Transverse colon (tissue), 4 donors: Measurements from ENCODE around the gene PTGES2. TPM values are rescaled to one million over a fixed set of nuclear protein-coding genes. Genes with fewer than 3 reads are reported as not detected.

Experiments used
- DNase-seq: peaks from one replicate; pipeline ENCODE4 v3.0.0-alpha.2; 2019
- H3K27ac ChIP-seq, 4 donors: fragments of 200-600 bp; sonication (generic); 2 replicates each; pipeline ENCODE4 v1.5.1; 2016 to 2018; ENCODE audit warnings: inconsistent platforms in 4 of 4
- H3K27me3 ChIP-seq: fragments of 200-600 bp; sonication (generic); 2 replicates; pipeline ENCODE4 v1.5.1; 2017; ENCODE audit warnings: inconsistent platforms
- H3K36me3 ChIP-seq, 4 donors: fragments of 200-600 bp; sonication (generic); 2 replicates each; pipeline ENCODE4 v1.5.1; 2017 to 2019; ENCODE audit warnings: inconsistent platforms in 4 of 4
- H3K4me1 ChIP-seq, 4 donors: fragments of 200-600 bp; sonication (generic); 2 replicates each; pipeline ENCODE4 v1.5.1; 2017 to 2020; ENCODE audit warnings: inconsistent platforms in 4 of 4
- H3K4me3 ChIP-seq, 4 donors: fragments of 200-600 bp; sonication (generic); 1 replicate in 1 of 4; 2 replicates in 3 of 4; pipeline versions ENCODE4 v1.5.1 to v1.6.1; 2017 to 2019; ENCODE audit warnings: inconsistent platforms in 4 of 4
- H3K9me3 ChIP-seq, 2 donors: fragments of 200-600 bp; sonication (generic); 2 replicates each; pipeline ENCODE4 v1.5.1; 2017 to 2019; ENCODE audit warnings: inconsistent platforms in 2 of 2
- CTCF ChIP-seq, 5 experiments: fragments of 200-600 bp in 3 of 5; fragments of 450-650 bp in 2 of 5; sonication (generic) in 3 of 5; IDR thresholded peaks; 1 replicate in 2 of 5; 2 replicates in 3 of 5; pipeline ENCODE4 v1.5.1; 2016 to 2017; ENCODE audit warnings: antibody characterized with exemption in 5 of 5, inconsistent platforms in 3 of 5, mild to moderate bottlenecking in 2 of 5, moderate library complexity in 1 of 5
- EP300 ChIP-seq: sonication (generic); formaldehyde crosslinking; IDR thresholded peaks from one replicate; pipeline ENCODE4 v1.6.1; 2017; ENCODE audit warnings: antibody characterized with exemption, low read depth
- POLR2A ChIP-seq: fragments of 450-650 bp; IDR thresholded peaks from one replicate; pipeline ENCODE4 v1.6.1; 2016; ENCODE audit warnings: antibody characterized with exemption, mild to moderate bottlenecking, moderate library complexity
- POLR2AphosphoS5 ChIP-seq, 3 donors: sonication (generic); formaldehyde crosslinking; IDR thresholded peaks; one replicate each; pipeline ENCODE4 v1.6.1; 2016; ENCODE audit warnings: antibody characterized with exemption in 3 of 3
- WGBS, 2 donors: methylation state at CpG; one replicate each; pipeline ENCODE4 v1.1.5; 2018; ENCODE audit warnings: low coverage in 1 of 2; 5-methylcytosine and 5-hydroxymethylcytosine counted together
- in situ Hi-C, 4 donors: fragments of 200-750 bp; cut with MboI; loops; one replicate each; pipeline versions ENCODE4 v1.15.0 to v1.15.1; 2017; ENCODE audit warnings: low sequenced_read_pairs in 3 of 4, low pct_ligation_motif_present in 1 of 4, low pct_unique_long_range_greater_than_20kb in 1 of 4
- intact Hi-C: fragments of 100-400 bp; cut with DNase I; formaldehyde crosslinking; loops from one replicate; pipeline ENCODE4 v1.15.1; 2023; ENCODE audit warnings: low total_unique reads
- total RNA-seq, 4 donors: library from RNA; depleted of rRNA; stranded (reverse); fragments of >200 nt; gene quantifications; one replicate each; pipeline ENCODE4 v1.1.0, GENCODE V29; 2016

Gene PTGES2
- total RNA-seq, 4 donors from 2014 or later, result 109 to 434 (median 164) TPM

- H3K4me3 ChIP-seq, result no peak overlapping the region
- H3K27me3 ChIP-seq, result no peaks in the 10 kb centered on the region
- intact Hi-C loops, result no loop called here
- DNase-seq, result no peak
- no peak overlapping the region for H3K27ac ChIP-seq
- peaks cover 0 to 10% (median 4%) of the 10 kb centered on the region in 4 donors for H3K4me1 ChIP-seq
- H3K36me3 ChIP-seq, result no peaks in the 10 kb centered on the region
- in situ Hi-C loops, result loop anchor here in 1 of 4 donors (25.0 kb wide), 1 partner anchor 105 kb away; no protein-coding TSS in a partner anchor
- TF ChIP-seq POLR2A (no peak), CTCF (IDR thresholded peaks at IDR 0.05) (no peak), POLR2AphosphoS5 (IDR thresholded peaks at IDR 0.05) (no peak), EP300 (no peak)
- WGBS, 2 donors, result 0 to 64% methylated on average over 1 to 4 of the region's 4 CpGs
- no peaks in the 10 kb centered on the region for H3K9me3 ChIP-seq
Observed at GRCh38 chr9:128142061-128142460, 14.5 kb upstream of the PTGES2 start.

- no peaks in the 10 kb centered on the region for H3K9me3 ChIP-seq
- no peak overlapping the region for H3K27ac ChIP-seq
- 85% methylated on average over 3 of the region's 3 CpGs; no CpG with 5 or more reads in 1 of the 2 donors for WGBS, 2 donors
- peaks cover 0 to 10% (median 4%) of the 10 kb centered on the region in 4 donors for H3K4me1 ChIP-seq
- in situ Hi-C loops, result loop anchor here in 1 of 4 donors (25.0 kb wide), 1 partner anchor 104 kb away; no protein-coding TSS in a partner anchor
- DNase-seq, result no peak
- no peaks in the 10 kb centered on the region for H3K36me3 ChIP-seq
- H3K27me3 ChIP-seq, result no peaks in the 10 kb centered on the region
- H3K4me3 ChIP-seq, result no peak overlapping the region
- intact Hi-C loops, result no loop called here
- no peak for TF ChIP-seq CTCF (IDR thresholded peaks at IDR 0.05)
- no peak for TF ChIP-seq POLR2A
- no peak for TF ChIP-seq POLR2AphosphoS5 (IDR thresholded peaks at IDR 0.05)
- TF ChIP-seq EP300, result no peak
Observed at GRCh38 chr9:128141604-128142003, 14.1 kb upstream of the PTGES2 start.

GRCh38 chr9:128139621-128140020, 12.1 kb upstream of the PTGES2 start:
- no peak for TF ChIP-seq POLR2A
- TF ChIP-seq POLR2AphosphoS5 (IDR thresholded peaks at IDR 0.05), result no peak
- TF ChIP-seq EP300, result no peak
- TF ChIP-seq CTCF (IDR thresholded peaks at IDR 0.05), result no peak
- Histone ChIP-seq H3K9me3 (no peaks in the 10 kb centered on the region), H3K36me3 (no peaks in the 10 kb centered on the region), H3K27me3 (no peaks in the 10 kb centered on the region), H3K4me1 (peaks cover 0 to 10% (median 4%) of the 10 kb centered on the region in 4 donors), H3K27ac (no peak overlapping the region), H3K4me3 (no peak overlapping the region)
- no peak for DNase-seq
- intact Hi-C loops (no loop called here), in situ Hi-C loops (loop anchor here in 1 of 4 donors (25.0 kb wide), 1 partner anchor 102 kb away; no protein-coding TSS in a partner anchor)
- WGBS, 2 donors, result 93% methylated on average over 3 of the region's 16 CpGs; no CpG with 5 or more reads in 1 of the 2 donors

- in situ Hi-C loops, result loop anchor here in 1 of 4 donors (25.0 kb wide), 1 partner anchor 101 kb away; no protein-coding TSS in a partner anchor
- no peak overlapping the region for H3K4me3 ChIP-seq
- no peaks in the 10 kb centered on the region for H3K4me1 ChIP-seq
- H3K27me3 ChIP-seq, result no peaks in the 10 kb centered on the region
- TF ChIP-seq EP300 (no peak), CTCF (IDR thresholded peaks at IDR 0.05) (no peak), POLR2AphosphoS5 (IDR thresholded peaks at IDR 0.05) (no peak), POLR2A (no peak)
- WGBS, 2 donors, result 67 to 90% methylated on average over 1 to 3 of the region's 3 CpGs
- no peaks in the 10 kb centered on the region for H3K36me3 ChIP-seq
- H3K9me3 ChIP-seq, result no peaks in the 10 kb centered on the region
- H3K27ac ChIP-seq, result no peak overlapping the region
- intact Hi-C loops, result no loop called here
- DNase-seq, result no peak
Observed at GRCh38 chr9:128138001-128138400, 10.5 kb upstream of the PTGES2 start.
